Stimulated activated CD8-positive, alpha-beta memory T cell treated with anti-CD3 and anti-CD28 coated beads, Interleukin-12 subunit alpha, Interleukin-12 subunit beta, amount 100 ng/mL, for 24 hours (primary cell): ENCODE results near the gene NR1H2.
"Not testable (repeated sequence)": the region's sequence is repeated elsewhere in the genome, so short reads cannot be mapped to it uniquely, and the experiment has no call there.

Experiments used
- DNase-seq: peaks from one replicate; pipeline ENCODE4 v3.0.0-alpha.2; 2020; ENCODE audit errors: extremely low read depth

Gene NR1H2

GRCh38 chr19:50376166-50377050 is at the start of gene NR1H2:
NR1H2 (plus strand) TSS chr19:50376457; CDS start chr19:50377606, 1,149 bp downstream.
- peak; percentile 77 for DNase-seq

DNA sequence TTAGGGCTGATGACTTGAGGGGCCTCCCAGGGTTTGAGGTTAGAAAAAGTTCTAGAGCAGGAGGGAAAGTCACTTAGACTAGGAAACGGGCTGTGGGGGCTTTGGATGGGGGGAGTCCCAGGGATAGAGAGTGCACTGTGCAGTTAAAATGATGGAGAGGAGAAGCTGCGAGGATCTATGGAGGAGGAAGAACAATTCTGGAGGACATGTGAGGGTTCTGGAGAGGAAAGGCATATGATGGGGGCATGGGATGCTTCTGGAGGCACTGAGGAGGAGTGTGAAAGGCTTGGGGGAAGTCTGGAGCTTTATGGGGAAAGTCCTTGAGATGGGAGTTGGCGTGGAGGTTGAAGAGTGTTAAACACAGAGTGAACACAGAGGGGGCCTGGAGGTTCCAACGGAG is 49.2 kb upstream of the NR1H2 start:
- no peak for DNase-seq

DNA sequence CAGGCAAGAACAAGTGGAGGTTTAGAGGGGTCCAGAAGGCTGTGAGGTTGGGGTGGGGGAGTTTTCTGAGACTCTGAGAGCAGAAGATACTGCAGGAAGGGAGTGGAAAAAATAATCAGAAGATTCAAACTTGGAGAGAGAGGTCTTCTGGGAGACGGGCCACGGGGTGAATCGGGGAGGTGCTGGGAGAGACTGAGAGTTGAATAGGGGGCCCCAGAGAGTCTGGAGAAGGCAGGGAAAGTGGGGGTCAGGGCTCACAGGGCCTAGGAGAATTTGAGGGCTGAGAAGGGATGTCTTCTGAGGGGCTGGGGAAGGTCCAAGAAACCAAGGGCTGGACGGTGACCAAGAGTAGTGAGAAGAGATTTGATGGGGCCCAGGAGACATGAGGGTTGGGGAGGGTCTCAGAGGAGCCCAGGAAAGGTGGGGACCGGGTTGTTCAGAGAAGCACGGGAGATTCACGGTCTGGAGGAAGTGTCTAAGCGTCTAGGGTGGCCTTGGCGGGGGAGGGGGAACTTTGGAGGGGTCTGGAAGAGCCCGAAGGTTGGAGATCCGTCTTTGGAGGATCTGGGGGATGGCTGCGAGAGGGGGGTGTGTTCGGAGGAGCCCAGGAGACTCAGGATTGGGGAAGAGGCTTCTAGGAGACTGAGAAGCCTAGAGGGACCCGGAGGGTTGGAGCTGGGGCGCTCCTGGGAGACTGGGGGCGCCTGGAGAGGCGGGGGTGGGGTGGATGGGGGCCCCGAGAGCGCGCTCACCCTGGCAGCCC is 48.6 kb upstream of the NR1H2 start:
- no peak for DNase-seq

- DNase-seq: no peak
Observed at GRCh38 chr19:50328224-50328872, 47.9 kb upstream of the NR1H2 start.

DNA sequence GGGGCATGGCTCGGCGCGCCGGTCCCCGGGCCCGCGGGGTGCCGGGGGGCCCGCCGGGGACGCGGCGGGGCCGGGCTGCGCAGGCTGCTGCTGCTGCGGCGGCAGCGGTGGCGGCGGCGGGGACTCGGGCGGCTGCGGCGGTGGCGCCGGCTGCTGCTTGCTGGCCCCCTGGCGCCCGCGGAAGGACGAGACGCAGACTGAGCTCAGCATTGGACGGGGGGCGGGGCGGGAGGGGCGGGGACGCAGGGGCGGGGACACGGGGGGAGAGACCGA is 47.4 kb upstream of the NR1H2 start:
- DNase-seq: no peak

DNA sequence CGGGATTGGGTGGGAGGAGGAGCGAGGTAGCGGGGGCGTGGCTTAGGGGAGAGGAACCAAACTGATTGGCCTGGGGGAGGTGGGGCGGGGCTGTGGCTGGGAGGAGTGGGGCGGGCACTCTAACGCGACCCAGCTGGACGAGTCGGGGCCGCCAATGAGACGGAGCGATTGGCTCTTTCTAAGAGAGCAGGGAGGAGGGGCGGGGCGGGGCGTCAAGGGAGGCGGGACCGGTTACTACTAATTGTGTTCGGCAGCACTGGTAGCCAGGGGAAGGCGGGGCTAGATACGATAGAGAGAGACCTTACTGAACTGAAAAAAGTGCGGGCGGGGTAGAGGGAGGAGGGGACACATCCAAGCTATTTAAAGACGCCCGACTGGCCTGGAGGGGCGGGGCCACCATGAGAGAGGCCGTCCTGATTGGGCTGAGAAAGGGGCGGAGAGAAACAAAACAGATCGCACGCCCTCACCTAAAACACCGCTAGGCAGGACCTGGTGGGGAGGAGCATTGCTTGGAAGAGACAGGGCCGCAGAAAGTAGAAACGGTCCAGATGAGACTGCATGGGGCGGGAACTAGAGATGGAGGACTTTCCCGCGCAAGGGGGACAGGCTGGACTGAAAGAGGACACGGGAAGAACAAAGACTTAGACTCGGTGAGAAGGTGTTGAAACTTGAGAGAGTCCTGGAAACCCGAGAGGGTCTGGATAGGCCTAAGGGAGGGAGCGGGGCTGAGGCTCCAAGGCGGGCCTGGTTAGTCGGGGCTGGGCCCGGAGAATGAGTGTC is 46.9 kb upstream of the NR1H2 start, which contains the start of gene KCNC3:
Gene KCNC3, minus strand, starts transcription at position 232 of the 780 bp plus-strand sequence. CDS start 295 bp downstream, outside the sequence.
- DNase-seq: peak; percentile 91

DNA sequence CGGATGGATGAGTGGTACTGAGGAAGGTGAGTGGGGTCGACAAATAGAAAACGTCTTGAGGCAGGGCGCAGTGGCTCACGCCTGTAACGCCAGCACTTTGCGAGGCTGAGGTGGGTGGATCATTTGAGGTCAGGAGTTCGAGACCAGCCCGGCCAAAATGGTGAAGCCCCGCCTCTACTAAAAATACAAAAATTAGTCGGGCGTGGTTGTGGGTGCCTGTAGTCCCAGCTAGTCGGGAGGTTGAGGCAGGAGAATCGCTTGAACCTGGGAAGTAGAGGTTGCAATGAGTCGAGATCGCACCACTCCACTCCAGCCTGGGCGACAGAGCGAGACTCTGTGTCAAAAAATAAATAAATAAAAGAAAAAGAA is 46.3 kb upstream of the NR1H2 start:
- DNase-seq: not testable (repeated sequence)

DNA sequence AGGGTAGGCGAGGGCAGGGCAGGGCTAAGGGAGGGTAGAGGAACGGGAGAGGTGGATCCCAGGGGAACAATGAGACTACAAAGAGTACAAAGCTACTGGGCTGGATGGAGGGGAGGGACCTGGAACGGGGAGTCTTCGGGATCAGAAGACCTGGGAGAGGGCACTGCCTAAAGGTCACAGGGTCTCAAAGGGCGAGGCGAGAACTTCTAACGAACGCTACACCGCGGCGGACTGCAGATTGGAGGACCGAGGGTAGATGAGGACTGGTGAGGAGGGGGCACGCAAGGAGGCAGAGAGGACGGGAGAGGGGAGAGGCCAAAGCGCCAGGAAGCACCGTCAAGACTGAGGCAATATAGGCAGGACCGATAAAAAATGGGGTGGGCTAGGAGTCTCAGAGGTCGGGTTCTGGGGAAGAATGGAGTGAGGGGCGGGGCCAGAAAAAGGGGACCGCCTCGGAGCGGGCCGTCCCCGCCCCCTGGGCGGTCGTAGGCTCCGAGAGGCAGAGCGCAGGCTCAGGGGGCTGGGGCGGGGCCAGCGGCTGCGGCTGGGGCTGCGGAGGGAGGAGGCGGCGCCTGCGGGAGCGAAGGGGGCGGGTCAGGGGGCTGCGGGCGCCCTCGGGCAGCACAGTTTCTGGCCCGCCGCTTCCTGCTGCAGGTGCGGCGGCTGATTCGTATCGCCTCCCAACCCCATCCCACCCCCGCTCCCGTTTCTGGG is 45.7 kb upstream of the NR1H2 start:
- peak; percentile 62 for DNase-seq

GRCh38 chr19:50331221-50331993 is 44.9 kb upstream of the NR1H2 start:
- DNase-seq: no peak

DNA sequence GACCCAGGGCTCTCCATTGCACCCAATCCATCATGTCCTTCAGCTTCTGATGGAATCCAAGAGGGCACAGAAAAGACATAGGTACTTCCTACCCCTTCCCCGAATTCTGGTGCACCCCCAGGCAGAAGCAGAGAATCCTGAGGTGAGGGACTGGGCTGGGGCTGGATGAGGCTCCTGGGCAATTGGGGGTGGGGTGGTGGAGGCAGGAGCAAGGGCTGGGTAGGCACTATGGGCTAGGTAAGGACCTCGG is 44.3 kb upstream of the NR1H2 start:
- DNase-seq: no peak

- no peak for DNase-seq
Observed at GRCh38 chr19:50332244-50333038, 43.8 kb upstream of the NR1H2 start.

DNA sequence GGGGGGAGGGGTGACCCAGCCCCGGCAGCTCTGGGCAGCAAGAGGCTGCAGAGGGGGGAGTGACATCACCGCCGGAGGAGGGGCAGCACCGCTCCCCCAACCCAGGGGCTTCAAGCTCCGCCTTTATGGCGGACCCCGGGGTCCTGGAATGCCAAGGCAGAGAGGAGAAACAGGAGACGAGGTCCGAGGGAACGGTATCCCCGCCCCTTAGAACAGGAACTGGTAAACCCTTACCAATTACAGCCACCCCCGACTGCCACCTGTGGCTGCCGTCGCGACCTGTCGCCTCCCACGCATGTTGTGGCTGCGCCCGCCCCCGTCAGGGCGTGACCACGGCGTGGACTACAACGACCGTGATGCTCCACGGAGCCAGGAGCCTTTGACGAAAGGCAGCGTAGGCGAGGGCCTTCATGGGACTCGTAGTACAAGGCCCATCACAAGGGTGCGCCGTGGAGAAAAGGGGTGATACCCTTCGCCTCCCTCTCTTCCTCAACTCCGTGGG is 43.0 kb upstream of the NR1H2 start:
- DNase-seq: peak; percentile 85

DNA sequence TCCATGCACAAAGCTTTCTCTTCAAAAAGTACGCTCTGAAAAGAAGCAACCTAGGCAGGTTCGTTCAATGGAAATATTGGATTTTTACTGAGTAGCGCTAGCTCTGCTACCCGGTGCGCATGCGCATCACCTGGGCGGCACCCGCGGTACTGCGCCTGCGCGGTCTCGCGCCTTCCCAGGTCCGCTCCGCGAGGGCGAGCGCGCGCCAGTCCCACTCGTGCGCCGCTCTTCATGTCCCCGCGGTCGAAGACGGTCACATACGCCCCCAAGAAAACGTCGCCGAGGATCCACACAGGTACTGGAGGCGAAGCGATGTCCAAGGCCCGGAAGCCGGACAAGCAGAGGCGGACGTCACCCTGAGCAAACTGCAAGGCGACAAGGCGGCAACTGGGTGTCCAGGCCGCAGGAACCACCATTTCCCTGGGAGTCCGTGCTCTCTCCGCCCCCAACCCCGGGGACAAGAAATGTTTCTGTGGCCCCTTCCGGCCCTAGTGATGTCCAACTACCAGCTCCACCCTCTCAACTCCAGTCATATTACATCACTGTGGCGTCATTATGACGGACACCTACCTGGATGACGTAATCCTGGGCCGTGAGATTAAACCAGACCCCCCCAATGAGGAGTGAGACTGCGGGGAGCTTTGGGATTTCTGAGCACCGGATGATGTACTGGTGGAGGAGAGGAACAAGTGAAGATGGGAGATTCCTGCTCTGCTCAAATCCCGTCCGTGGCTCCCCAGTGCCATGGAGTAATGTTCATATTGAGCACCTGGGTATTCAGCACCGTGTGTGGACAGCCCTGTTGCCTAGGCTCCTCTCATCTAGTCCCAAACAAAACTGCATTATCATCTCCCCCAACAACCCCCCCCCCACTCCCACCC is 42.3 kb upstream of the NR1H2 start:
- DNase-seq: peak; percentile 60

- no peak for DNase-seq
Observed at GRCh38 chr19:50334741-50335421, 41.4 kb upstream of the NR1H2 start.

DNA sequence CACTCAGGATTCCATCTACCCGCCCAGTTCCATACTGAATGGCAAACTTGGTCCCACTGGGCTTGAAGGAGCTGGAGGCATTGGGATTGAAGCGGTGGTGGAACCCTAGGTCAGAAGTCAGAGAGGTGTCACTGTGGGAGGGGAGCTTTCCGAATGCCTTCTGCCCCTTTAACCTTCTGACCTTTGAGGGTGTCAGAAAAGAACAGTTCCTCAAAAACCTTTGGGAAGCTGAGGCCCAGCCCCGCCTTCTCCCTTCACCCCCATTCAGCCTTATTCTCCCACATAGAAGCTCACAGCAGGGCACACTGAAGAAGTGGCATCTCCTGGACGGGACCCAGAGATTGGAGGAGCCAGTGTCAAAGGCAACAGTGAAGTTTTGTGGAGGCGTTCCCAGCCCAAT is 39.2 kb upstream of the NR1H2 start:
- DNase-seq: not testable (repeated sequence)

GRCh38 chr19:50340331-50340730 is 35.9 kb upstream of the NR1H2 start:
- DNase-seq: no peak

DNA sequence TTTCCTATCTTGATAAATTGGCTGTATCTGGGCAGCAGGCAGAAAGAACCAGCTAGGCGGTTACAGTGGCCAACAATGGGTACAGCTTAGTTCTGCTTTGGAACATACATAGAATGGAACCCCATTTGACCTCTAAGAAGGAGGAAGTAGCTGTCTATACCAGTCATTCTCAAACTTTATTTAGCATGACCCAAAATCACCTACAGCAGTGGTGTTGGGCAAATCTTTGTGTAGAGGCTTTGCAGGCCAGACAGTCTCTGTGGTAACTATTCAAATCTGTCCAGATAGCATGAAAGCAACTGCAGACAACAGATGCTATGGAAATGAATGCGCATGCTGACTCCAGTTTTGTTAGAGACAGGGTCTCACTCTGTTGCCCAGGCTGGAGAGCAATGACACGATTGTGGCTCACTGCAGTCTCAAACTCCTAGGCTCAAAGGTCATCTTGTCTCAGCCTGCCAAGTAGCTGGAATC is 35.1 kb upstream of the NR1H2 start:
- no peak for DNase-seq
